GM21576 (cell line): ENCODE data around the gene PLA2G5.

Experiments
- ATAC-seq: cut with Tn5 transposase; IDR thresholded peaks from one replicate; pipeline ENCODE4 v1.9.1; 2021; ENCODE audit warnings: mild to moderate bottlenecking, moderate library complexity; ENCODE audit not compliant: unreplicated experiment

Gene PLA2G5

DNA sequence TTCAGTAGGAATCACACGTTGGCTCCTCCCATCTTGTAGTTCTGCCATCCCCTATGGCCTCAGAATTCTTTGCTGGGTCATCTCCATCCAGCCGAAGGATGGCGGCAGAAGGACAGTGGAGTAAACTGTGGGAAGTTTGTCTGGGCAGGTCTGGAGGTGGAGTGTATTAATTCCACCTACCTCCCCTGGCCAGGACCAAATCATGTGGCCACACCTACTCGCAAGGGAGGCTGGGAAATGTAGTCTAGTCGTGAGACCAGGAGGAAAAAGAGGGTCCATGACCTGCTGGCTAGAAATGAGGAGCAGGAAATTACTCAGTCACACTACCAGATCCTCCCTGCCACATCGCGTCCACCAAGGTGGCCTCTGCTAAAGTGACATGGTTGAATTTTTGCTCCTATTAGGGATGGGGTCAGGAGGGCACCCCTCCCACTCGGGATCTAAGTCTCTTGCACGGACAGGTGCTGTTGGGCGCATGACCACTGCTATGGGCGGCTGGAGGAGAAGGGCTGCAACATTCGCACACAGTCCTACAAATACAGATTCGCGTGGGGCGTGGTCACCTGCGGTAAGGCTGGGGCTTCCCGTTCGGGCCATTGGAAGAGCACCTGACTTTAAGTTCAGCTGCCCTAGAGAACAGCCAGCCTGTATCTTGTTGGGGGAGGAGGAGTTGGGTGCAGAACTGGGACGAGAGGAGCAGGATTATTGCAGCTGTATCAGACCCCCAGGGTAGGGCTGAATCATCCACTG, 19.5 kb downstream of the PLA2G5 start:
- no peak for ATAC-seq

DNA sequence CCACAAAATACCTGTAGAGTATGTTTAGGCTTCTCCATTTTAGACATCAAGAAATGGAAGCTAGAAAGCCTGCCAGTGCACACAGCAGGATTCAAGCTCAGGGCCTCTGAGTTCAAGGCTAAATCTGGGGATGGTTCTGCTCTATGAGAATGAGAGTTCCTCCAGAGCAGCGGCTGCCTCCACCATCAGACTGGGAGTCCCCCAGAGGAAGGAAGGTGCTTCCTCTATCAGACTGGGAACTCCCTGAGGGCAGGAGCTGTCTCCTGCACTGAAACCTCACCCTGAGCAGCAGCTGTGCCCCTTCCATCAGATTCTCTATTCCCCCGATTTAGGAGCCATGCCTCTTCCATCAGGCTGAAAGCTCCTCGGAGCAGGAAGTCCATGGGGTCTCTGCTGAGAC, 20.1 kb downstream of the PLA2G5 start:
- ATAC-seq = no peak

DNA sequence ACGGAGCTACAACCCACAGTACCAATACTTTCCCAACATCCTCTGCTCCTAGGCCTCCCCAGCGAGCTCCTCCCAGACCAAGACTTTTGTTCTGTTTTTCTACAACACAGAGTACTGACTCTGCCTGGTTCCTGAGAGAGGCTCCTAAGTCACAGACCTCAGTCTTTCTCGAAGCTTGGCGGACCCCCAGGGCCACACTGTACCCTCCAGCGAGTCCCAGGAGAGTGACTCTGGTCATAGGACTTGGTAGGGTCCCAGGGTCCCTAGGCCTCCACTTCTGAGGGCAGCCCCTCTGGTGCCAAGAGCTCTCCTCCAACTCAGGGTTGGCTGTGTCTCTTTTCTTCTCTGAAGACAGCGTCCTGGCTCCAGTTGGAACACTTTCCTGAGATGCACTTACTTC, 20.6 kb downstream of the PLA2G5 start:
- no peak for ATAC-seq

DNA sequence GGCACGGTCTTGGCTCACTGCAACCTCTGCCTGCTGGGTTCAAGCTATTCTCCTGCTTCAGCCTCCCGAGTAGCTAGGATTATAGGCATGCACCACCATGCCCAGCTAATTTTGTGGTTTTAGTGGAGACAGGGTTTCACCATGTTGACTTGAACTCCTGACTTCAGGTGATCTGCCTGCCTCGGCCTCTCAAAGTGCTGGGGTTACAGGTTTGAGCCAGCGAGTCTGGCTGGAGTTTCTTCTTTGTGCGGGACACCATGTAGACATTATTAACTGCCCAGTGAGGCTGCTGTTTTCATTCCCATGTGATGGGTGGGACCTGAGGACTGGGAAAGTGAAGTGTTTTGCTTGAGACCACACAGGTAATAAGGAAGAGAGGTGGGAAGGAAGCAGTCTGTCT, 23.3 kb downstream of the PLA2G5 start:
- no peak for ATAC-seq

DNA sequence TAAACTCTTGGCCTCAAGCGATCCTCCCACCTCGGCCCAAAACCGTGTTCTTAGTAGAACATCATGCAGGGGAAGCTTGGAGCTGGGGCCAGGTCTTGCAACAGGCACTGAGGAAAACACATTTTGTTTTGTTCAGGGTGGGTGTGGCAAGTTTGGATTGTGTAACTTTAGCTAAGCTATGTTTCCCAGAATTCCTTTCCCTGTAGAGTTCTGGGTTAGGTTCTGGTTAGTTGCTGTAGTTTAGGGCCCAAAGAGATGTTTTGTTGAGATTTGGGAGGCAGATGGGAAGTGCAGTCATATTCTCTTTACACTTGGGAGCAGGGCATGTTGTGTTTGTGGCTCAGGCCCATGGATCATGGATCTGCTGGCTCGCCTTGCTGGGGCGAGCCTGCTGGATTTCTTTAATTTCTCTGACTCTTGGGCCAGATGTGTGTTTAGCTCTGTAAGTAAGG, 24.0 kb downstream of the PLA2G5 start:
- ATAC-seq = no peak

DNA sequence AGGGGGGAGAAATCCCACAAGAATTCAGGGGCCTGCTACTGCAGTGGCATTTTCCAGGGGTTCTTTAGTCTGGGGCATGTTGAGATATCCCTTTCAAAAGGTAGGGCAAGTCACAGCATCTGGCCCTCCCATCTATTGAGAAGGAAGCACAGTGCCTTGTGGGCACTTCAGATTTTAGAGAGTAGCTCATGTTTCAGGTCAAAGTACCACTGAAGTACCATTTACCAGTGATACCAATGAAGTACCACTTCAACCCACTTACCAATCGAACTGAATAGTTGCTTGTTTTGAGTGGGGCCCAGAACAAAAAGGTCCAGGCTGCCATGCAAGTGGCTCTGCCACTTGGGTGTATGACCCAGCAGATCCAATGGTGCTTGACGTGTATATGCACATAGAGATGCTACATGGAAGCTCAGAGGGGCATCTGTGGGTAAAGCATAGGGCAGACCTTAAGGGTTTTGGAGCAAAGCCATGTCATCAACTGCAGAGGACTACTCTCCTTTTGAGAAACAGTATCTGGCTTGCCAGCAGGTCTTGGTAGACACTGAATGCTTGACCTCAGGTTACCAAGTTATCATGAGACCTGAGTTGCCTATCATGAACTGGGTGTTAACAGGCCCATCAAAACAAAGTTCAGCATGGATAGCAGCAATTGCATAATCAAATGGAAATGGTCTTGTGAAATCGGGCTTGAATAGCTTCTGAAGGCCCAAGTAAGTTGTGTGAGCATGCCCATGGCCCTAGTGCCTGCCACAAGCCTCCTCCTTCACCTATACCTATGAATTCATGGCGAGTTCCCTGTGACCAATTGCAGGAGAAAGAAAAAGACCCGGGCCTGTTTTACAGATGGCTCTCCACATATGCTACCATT, 25.8 kb downstream of the PLA2G5 start:
- no peak for ATAC-seq

DNA sequence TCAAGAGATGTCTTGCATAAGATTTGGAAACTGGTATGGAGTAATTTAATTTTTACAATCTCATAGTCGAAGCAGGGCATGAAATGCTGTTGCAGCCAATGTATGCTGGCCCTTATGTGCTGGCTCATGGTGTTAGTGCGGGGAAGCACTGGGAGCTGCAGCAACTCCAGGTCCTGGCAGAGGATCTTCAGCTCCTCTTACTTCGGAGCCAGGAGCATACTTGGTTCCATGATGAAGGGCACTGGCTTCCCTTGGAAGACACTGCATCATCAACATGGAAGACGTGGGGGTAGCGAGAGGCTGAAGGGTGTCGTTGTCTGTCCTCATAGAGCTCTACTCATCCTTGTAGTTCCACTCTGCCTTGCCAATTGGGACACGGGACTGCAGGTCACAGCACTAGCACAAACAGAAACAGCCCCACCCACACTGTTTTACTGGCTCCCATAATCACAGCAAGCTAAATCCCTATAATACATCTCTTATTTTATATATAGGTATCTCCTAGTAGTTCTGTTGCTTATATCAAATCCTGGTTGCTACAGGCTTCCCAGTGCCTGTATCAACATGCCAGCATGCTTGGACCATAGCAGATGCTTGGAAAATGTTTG, 26.9 kb downstream of the PLA2G5 start:
- ATAC-seq = no peak

DNA sequence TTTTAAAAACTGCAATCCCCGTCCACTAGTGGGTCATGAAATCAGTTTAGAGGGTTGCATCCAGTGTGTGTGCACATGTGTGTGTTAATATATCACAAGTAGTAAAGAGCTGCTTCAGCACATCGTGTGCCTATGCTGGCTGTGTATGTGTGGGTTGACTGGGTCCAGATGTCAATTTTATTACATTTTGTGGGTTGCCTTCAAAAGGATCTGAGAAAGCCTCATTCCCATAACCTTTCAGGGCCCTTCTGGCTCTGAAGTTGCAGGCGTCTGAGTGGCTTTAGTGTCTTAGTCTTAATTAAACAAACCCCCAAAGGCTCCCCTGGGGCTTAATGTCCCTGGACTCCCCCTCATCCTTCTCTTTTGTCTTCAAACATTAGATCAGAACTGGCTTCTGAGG, 29.5 kb downstream of the PLA2G5 start:
- no peak for ATAC-seq

DNA sequence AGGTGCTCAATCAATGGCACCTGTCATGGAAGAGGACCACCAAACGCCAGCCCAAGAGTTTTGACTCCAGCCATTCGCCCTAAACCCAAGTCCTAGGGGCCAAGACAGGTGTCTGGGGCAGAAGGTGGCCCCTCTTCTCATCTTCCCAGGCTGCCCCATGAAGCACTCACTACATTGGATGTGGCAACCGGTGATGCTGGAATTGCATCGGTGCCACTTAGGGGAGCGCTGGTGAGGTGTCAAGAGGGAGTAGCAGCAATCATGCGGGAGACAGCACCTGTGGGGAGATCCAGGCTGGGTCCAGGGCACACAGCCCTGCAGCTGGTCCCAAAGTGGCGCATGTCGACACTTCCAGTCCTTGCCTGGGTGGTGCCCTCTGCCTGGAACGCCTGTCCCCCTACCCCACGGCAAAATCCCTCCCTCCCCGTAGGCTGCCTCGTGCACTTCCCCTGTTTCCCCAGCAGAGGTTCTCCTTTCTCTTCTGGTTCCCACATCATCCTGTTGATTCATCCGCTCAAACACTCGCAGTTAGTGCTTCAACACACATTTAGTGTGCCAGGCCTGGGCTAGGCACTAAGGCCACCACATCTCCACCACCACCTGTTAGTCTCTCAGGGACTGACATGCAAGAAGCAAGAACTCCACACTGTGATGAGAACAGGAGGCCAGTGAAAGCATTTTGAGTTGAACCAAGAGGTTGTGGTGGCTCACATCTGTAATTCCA, 30.8 kb downstream of the PLA2G5 start:
- no peak for ATAC-seq

DNA sequence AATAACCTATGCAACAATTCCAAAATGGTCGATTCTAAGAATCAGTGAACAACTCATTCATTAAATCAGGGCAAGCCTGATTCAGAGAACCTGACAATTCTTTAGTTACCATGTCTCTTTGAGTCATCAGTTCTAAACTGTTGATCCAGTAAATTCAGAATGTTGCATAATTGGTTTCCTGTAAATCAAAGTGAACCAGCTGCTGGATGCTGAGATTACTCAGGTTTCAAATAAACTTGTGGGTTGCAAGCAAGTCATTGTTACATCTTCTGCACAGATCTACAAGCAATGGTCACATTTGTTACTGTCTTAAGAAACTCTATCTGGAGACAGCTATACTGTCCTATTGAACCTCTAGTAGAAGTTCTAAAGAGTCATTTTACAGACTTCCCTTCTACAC, 32.9 kb downstream of the PLA2G5 start:
- ATAC-seq = no peak

DNA sequence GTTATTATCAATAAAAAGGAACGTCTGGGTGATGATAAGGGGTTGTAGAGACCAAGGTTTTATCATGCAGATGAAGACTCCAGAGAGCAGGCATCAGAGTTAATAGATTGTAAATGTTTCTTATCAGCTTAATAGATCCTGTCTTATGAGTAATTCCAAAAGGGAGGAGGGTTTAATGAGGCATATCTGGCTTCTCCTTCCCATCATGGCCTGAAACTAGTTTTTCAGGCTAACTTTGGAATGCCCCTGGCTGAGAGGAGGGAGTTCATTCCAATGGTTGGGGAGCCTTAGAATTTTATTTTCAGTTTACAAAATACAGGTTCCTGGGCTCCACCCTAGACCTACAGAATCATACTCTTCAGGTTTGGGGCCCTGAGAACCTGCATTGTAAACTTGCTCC, 35.9 kb downstream of the PLA2G5 start:
- no peak for ATAC-seq

DNA sequence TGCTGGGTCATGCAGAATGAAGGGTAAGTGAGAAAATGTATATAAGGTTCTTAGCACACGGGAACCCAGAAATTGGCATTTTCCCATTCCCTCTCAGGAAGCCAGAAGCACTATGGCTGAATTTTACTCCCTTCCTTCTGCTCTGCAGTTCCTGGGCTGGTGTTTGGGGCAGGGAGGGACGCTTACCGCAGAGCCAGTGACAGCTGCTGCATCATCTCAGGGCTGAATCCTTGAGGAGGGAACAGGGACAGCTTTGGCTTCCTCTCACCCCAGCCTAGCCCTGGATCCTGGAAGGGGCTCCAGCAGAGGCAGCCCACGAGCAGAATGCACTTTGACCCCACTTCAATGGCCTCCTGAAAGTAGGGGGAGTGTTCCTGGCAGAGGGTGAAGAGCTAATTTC, 37.4 kb downstream of the PLA2G5 start:
- no peak for ATAC-seq

DNA sequence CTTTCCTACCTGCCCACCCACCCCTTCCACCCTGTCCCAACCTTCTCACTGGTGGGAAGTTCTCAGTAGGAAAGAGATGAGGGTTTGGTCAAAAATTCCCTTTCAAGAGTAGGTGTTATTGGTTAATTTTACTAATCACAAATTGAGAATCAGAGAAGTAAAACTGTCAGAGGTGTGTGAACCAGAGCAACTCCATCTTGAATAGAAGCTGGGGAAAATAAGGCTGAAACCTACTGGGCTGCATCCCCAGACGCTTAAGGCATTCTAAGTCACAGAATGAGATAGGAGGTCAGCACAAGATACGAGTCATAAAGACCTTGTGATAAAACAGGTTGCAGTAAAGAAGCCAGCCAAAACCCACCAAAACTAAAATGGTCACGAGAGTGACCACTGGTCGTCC, 37.8 kb downstream of the PLA2G5 start:
- ATAC-seq = no peak

DNA sequence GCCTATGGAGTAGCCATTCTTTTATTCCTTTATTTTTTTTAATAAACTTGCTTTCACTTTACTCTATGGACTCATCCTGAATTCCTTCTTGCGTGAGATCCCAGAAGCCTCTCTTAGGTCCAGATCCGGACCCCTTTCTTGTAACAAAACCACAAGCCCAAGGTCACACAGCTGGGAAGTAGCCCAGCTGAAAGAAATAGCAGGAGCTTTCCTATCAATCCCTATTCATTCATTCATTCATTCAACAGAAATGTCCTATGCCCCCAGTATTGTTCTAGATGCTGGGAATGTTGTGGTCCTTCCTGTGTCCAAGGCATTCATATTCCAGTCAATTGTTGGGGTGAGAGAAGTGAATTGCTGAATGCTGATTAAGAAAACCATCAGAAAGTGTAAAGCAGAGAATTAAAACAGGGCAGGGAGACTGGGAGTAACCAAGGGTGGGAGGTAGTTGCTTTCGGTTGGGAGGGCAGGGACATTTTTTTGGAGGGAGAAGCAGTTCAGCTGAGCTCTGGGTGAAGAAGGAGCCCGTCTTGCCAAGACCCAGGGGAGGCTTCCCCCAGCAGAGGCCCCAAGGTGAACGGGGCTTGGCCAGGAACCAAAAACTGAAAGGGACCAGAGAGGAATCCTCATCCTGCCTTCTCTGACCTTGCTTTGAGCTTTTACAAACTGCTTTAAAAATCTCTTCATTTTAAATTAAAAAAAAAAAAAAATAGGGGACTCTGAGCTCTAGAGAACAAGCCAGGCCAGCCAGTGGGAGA, 38.6 kb downstream of the PLA2G5 start:
- ATAC-seq = no peak

DNA sequence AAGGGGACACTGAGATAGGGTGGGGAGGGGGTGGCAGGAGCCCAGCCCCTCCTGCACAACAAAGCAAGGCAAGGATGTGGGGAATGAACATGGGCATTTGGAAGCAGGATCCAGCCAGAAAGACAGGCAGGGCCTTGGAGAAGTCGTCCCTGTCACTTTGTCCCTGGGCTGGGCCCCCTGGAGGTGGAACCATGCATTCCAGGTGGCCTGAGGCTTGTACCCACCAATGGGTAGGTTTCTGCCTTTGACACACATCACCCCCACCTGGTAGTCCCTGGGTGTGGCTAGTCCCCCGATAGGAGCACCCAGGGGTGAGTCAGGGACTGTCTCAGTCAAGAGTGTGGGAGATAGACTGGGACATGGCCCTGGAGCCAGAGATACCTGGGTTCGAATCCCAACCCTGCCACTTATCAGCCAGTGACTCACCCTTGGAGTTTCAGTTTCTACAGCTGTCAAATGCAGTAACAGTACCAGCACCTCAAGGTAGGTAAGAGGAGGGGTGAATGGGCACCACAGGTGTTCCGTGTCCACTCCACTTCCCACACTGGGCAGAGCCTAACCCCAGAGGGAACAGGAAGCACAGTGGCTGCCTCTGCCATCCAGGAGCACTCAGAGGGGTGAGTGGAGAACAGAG, 39.3 kb downstream of the PLA2G5 start:
- no peak for ATAC-seq

DNA sequence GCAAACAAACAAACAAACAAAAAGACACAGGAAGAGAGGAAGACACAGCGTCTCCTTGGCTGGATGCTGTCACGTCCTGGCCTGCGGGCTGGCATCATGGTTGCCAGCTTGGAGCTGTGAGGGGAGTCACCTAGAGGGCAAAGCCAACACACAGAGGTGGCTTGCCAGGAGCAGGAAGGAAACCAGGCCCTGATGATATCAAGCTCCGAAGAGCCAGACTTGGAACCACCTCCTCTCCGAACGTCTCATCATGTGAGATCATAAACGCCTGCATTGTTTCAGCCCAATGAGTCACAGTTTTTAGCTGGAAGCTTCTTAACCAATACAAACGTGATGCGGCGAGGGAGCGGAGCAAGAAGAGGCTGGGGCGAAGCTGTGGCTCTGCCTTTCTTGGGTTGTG, 40.7 kb downstream of the PLA2G5 start:
- ATAC-seq = no peak

DNA sequence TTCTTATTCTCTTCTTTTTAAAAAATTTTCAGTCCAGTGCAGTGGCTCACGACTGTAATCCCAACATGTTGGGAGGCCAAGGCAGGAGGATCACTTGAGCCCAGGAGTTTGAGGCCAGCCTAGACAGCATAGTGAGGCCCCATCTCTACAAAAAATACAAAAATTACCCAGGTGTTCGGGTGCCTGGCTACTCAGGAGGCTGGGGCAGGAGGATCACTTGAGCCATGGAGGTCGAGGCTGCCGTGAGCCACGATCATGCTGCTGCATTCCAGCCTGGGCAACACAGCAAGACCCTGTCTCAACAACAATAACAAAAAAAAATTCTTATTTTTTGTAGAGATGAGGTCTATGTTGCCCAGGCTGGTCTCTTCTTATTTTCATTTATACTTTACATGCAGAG, 41.5 kb downstream of the PLA2G5 start:
- no peak for ATAC-seq

DNA sequence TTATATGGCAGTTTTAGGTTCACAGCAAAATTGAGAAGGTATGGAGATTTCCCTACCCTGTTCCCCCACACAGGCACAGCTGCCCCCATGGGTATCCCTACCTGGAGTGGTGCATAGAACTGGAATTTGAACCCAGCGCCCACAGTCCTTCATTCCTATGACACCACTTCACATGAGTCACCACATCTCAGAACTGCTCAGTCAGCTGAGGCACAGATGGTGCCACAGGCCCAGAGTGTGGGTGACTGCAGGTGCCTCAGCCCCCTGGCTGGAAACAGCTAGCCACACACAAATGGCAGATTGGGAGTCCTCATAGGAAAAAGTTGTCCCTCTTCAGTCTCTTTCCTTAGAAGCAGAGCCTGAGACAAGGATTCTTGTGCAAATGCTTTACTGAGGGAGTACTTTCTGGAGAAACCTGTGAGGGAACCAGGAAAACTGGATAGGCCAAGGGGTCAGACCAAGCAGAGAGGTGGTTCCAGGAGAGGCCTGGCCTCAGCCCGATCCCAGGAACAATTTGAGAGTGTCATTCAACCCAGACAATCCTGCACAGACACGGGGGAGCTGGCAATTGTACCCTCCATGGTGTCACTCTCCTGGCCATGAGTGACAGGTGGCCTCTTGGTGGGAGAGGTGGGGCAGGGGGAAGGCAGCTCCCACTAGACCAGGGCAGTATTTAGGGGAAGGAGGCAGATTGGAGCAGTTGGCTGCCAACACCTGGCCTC, 42.4 kb downstream of the PLA2G5 start:
- ATAC-seq = no peak

DNA sequence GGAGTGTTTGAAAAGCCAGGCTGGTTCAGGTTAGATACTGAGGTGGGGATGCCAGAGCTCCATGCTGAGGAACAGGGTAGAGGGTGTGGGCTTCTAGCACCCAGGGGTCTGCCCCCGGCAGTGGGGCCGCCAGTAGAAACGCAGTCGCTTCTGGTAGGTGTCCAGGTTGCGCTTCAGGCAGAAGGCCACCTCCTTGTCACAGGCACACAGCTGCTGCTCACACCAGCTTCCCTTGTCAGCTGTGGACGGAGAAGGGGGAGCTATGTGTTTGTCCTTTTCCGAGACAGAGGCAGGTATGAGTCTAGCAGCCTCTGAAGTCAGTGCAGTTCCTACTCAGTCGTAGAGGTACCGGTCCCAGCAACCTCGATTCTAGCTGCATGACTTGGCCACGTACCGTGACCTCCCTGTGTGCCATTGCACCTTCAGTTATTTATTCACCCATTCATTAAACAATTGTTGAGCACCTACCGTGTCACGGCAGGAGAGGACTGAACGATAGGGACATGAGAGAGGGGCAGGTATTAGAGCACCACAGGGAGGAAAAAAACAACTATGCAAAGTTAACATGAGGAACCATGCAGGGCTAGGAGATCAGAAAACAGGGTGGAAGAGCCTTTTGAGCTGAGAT, 44.1 kb downstream of the PLA2G5 start:
- no peak for ATAC-seq
